H9 (cell line): Measurements from ENCODE around the gene KCNIP3. TPM values are rescaled to one million over a fixed set of nuclear protein-coding genes. Genes with fewer than 3 reads are reported as not detected.
"Not testable (repeated sequence)": the region's sequence is repeated elsewhere in the genome, so short reads cannot be mapped to it uniquely, and the experiment has no call there.

Source experiments
- DNase-seq: peaks from one replicate; pipeline ENCODE4 v3.0.0-alpha.2; 2017
- H2AFZ ChIP-seq: one replicate; pipeline ENCODE4 v1.6.1; 2013; ENCODE audit warnings: mild to moderate bottlenecking, low read length, control low read depth, moderate library complexity
- H2AK5ac ChIP-seq: 2 replicates; pipeline ENCODE4 v1.6.1; 2013; ENCODE audit warnings: low read length, control low read depth, mixed read lengths; ENCODE audit not compliant: insufficient read length
- H2BK120ac ChIP-seq: one replicate; pipeline ENCODE4 v1.6.1; 2013; ENCODE audit warnings: low read depth, mild to moderate bottlenecking, low read length, control low read depth, inconsistent platforms; ENCODE audit not compliant: poor library complexity, severe bottlenecking
- H2BK12ac ChIP-seq: 2 replicates; pipeline ENCODE4 v1.6.1; 2013; ENCODE audit warnings: low read length, control low read depth, mixed read lengths, low read depth; ENCODE audit not compliant: insufficient read length
- H2BK15ac ChIP-seq: 2 replicates; pipeline ENCODE4 v1.6.1; 2013; ENCODE audit warnings: low read depth, low read length, control low read depth
- H2BK20ac ChIP-seq: one replicate; pipeline ENCODE4 v1.6.1; 2013; ENCODE audit warnings: low read depth, mild to moderate bottlenecking, low read length, control low read depth, inconsistent platforms; ENCODE audit not compliant: poor library complexity, severe bottlenecking
- H2BK5ac ChIP-seq: 2 replicates; pipeline ENCODE4 v1.6.1; 2013; ENCODE audit warnings: low read length, control low read depth, mixed read lengths; ENCODE audit not compliant: insufficient read length
- H3K14ac ChIP-seq: 2 replicates; pipeline ENCODE4 v1.6.1; 2013; ENCODE audit warnings: low read length, control low read depth; ENCODE audit not compliant: insufficient read depth
- H3K18ac ChIP-seq: 2 replicates; pipeline ENCODE4 v1.6.1; 2013; ENCODE audit warnings: low read depth, mild to moderate bottlenecking, mixed read lengths, low read length, control low read depth; ENCODE audit not compliant: insufficient read length
- H3K23ac ChIP-seq: 2 replicates; pipeline ENCODE4 v1.6.1; 2013; ENCODE audit warnings: low read length, control low read depth, mixed read lengths, low read depth; ENCODE audit not compliant: insufficient read length
- H3K23me2 ChIP-seq: 2 replicates; pipeline ENCODE4 v1.6.1; 2013; ENCODE audit warnings: low read depth, mild to moderate bottlenecking, mixed read lengths, low read length, control low read depth; ENCODE audit not compliant: insufficient read length, poor library complexity, severe bottlenecking
- H3K27ac ChIP-seq: 2 replicates; pipeline ENCODE4 v1.5.1; 2013; ENCODE audit warnings: low read length, control low read depth, mixed read lengths, low read depth; ENCODE audit not compliant: insufficient read length
- H3K27me3 ChIP-seq: 2 replicates; pipeline ENCODE4 v1.6.1; 2013; ENCODE audit warnings: low read length, control low read depth, inconsistent platforms; ENCODE audit not compliant: insufficient read depth
- H3K4ac ChIP-seq: 2 replicates; pipeline ENCODE4 v1.6.1; 2013; ENCODE audit warnings: low read depth, mild to moderate bottlenecking, control low read depth, inconsistent platforms, low read length, moderate library complexity
- H3K4me1 ChIP-seq: 2 replicates; pipeline ENCODE4 v1.6.1; 2013; ENCODE audit warnings: low read length, control low read depth, inconsistent platforms; ENCODE audit not compliant: insufficient read depth
- H3K4me2 ChIP-seq: 2 replicates; pipeline ENCODE4 v1.6.1; 2013; ENCODE audit warnings: low read length, control low read depth, mixed read lengths; ENCODE audit not compliant: insufficient read length, insufficient read depth
- H3K56ac ChIP-seq: 2 replicates; pipeline ENCODE4 v1.6.1; 2013; ENCODE audit warnings: low read depth, mild to moderate bottlenecking, mixed read lengths, low read length, control low read depth; ENCODE audit not compliant: insufficient read length
- H3K79me1 ChIP-seq: 2 replicates; pipeline ENCODE4 v1.6.1; 2013; ENCODE audit warnings: low read depth, mild to moderate bottlenecking, moderate library complexity, low read length, control low read depth, inconsistent platforms; ENCODE audit not compliant: insufficient read depth, poor library complexity, severe bottlenecking
- H3K79me2 ChIP-seq: 2 replicates; pipeline ENCODE4 v1.6.1; 2013; ENCODE audit warnings: low read length, control low read depth, inconsistent platforms; ENCODE audit not compliant: insufficient read depth
- H3K9ac ChIP-seq: 2 replicates; pipeline ENCODE4 v1.6.1; 2013; ENCODE audit warnings: low read length, control low read depth, mixed read lengths; ENCODE audit not compliant: insufficient read length; ENCODE audit errors: extremely low read depth
- H3K9me3 ChIP-seq: one replicate; pipeline ENCODE4 v1.6.1; 2013; ENCODE audit warnings: low read depth, low read length, inconsistent platforms; ENCODE audit not compliant: control insufficient read depth
- H3T11ph ChIP-seq: one replicate; pipeline ENCODE4 v1.6.1; 2013; ENCODE audit warnings: mild to moderate bottlenecking, low read length, control low read depth, inconsistent platforms
- H4K20me1 ChIP-seq: one replicate; pipeline ENCODE4 v1.6.1; 2013; ENCODE audit not compliant: control insufficient read depth, insufficient read length, insufficient read depth
- H4K5ac ChIP-seq: 2 replicates; pipeline ENCODE4 v1.6.1; 2013; ENCODE audit warnings: low read depth, mild to moderate bottlenecking, mixed read lengths, low read length, control low read depth; ENCODE audit not compliant: insufficient read length
- H4K8ac ChIP-seq: replicated peaks from 2 replicates; pipeline ENCODE4 v1.6.1; 2013; ENCODE audit warnings: low read length, control low read depth, mixed read lengths, low read depth; ENCODE audit not compliant: insufficient read length
- H4K91ac ChIP-seq: 2 replicates; pipeline ENCODE4 v1.6.1; 2013; ENCODE audit warnings: low read depth, mild to moderate bottlenecking, moderate library complexity, mixed read lengths, low read length, control low read depth; ENCODE audit not compliant: insufficient read length
- H3K27ac Mint-ChIP-seq, 3 experiments: 2 replicates in 2 of 3; 3 replicates in 1 of 3; pipeline ENCODE4 v1.8.0; 2020 to 2021; ENCODE audit warnings: mixed read lengths in 3 of 3, mild to moderate bottlenecking in 1 of 3, moderate library complexity in 1 of 3
- H3K27me3 Mint-ChIP-seq: 2 replicates; pipeline ENCODE4 v1.8.0; 2021; ENCODE audit warnings: low read depth, mild to moderate bottlenecking, moderate library complexity, mixed read lengths
- H3K36me3 Mint-ChIP-seq, 3 experiments: 2 replicates in 2 of 3; 3 replicates in 1 of 3; pipeline ENCODE4 v1.8.0; 2020 to 2021; ENCODE audit warnings: low read depth in 3 of 3, mixed read lengths in 3 of 3; ENCODE audit not compliant: insufficient read depth in 1 of 3
- H3K4me1 Mint-ChIP-seq, 2 experiments: 2 replicates each; pipeline ENCODE4 v1.8.0; 2020; ENCODE audit warnings: mixed read lengths in 2 of 2
- H3K4me3 Mint-ChIP-seq, 2 experiments: 2 replicates in 1 of 2; 3 replicates in 1 of 2; pipeline ENCODE4 v1.8.0; 2020 to 2021; ENCODE audit warnings: mild to moderate bottlenecking in 2 of 2, mixed read lengths in 2 of 2, moderate library complexity in 1 of 2
- H3K9me3 Mint-ChIP-seq, 2 experiments: 2 replicates in 1 of 2; 3 replicates in 1 of 2; pipeline ENCODE4 v1.8.0; 2020; ENCODE audit warnings: mild to moderate bottlenecking in 2 of 2, mixed read lengths in 2 of 2, moderate library complexity in 1 of 2
- WGBS: extraction: QIAGEN DNeasy Blood & Tissue Kit; methylation state at CpG from one replicate; pipeline ENCODE4 v1.1.7; 2013; ENCODE audit warnings: missing lambda C conversion rate, low lambda C conversion rate, mixed read lengths; ENCODE audit not compliant: insufficient read length; ENCODE audit errors: extremely low coverage; 5-methylcytosine and 5-hydroxymethylcytosine counted together
- total RNA-seq: library from RNA; stranded (reverse); gene quantifications from 2 replicates; pipeline ENCODE4 v1.2.1, GENCODE V29; 2021

Gene KCNIP3
- total RNA-seq, 1 experiment from 2014 or later = 1.5 TPM

GRCh38 chr2:95429748-95430467 is 132.8 kb downstream of the KCNIP3 start:
- not testable (repeated sequence) for H3K23me2 ChIP-seq, H4K8ac ChIP-seq, H3K4ac ChIP-seq, H3K14ac ChIP-seq, H2BK20ac ChIP-seq, H2AK5ac ChIP-seq, DNase-seq, H3K79me2 ChIP-seq, H4K20me1 ChIP-seq, H3K4me3 Mint-ChIP-seq, H3K18ac ChIP-seq, H3K36me3 Mint-ChIP-seq, H2BK120ac ChIP-seq, H3K23ac ChIP-seq, H3K27ac Mint-ChIP-seq, H2AFZ ChIP-seq, H4K5ac ChIP-seq, H2BK12ac ChIP-seq, H3K9me3 Mint-ChIP-seq, H3K4me1 Mint-ChIP-seq, H3T11ph ChIP-seq, H3K4me2 ChIP-seq, H3K27me3 ChIP-seq, H3K4me1 ChIP-seq, H3K27ac ChIP-seq, H2BK15ac ChIP-seq, H2BK5ac ChIP-seq, H3K9ac ChIP-seq, H4K91ac ChIP-seq, H3K56ac ChIP-seq, H3K79me1 ChIP-seq, H3K9me3 ChIP-seq
- WGBS = no CpG with 5 or more reads among the region's 8 CpGs
- H3K27me3 Mint-ChIP-seq = peaks cover 25% of the 10 kb centered on the region

GRCh38 chr2:95433373-95433772 is 136.2 kb downstream of the KCNIP3 start:
- H3K9ac ChIP-seq, H3T11ph ChIP-seq, H3K79me2 ChIP-seq, H2BK120ac ChIP-seq, H3K4me3 Mint-ChIP-seq, H4K20me1 ChIP-seq, H3K79me1 ChIP-seq, H4K5ac ChIP-seq, H3K4me2 ChIP-seq, H3K4me1 Mint-ChIP-seq, H3K56ac ChIP-seq, H3K9me3 Mint-ChIP-seq, H2AFZ ChIP-seq, H2BK20ac ChIP-seq, H2BK12ac ChIP-seq, H3K27ac ChIP-seq, H3K18ac ChIP-seq, H3K14ac ChIP-seq, H2AK5ac ChIP-seq, H3K23me2 ChIP-seq, H3K4ac ChIP-seq, H3K36me3 Mint-ChIP-seq, H3K27me3 ChIP-seq, H2BK5ac ChIP-seq, DNase-seq, H3K23ac ChIP-seq, H3K4me1 ChIP-seq, H3K27ac Mint-ChIP-seq, H3K9me3 ChIP-seq, H4K91ac ChIP-seq, H4K8ac ChIP-seq, H2BK15ac ChIP-seq: not testable (repeated sequence)
- peaks cover 10% of the 10 kb centered on the region for H3K27me3 Mint-ChIP-seq
- WGBS = no CpG with 5 or more reads among the region's 4 CpGs
